ENCODE data around the gene SSX4B.

- no peak for TF ChIP-seq EP300 (IDR thresholded peaks at IDR 0.05; ENCODE audit: borderline replicate concordance)
- TF ChIP-seq TAF1 (IDR thresholded peaks at IDR 0.05; ENCODE audit: low read depth) = no peak
- TF ChIP-seq REST (IDR thresholded peaks at IDR 0.05; ENCODE audit: low read depth) = no peak
- no peak for TF ChIP-seq CEBPB (IDR thresholded peaks at IDR 0.05)
- TF ChIP-seq MAX (IDR thresholded peaks at IDR 0.05) = no peak
- no peak for TF ChIP-seq CREB1 (IDR thresholded peaks at IDR 0.05; ENCODE audit: low read depth)
- TF ChIP-seq RAD21 (IDR thresholded peaks at IDR 0.05; ENCODE audit: low read depth) = no peak
- no peak for TF ChIP-seq YY1 (IDR thresholded peaks at IDR 0.05; ENCODE audit: low read depth)
- no peak for TF ChIP-seq USF1 (IDR thresholded peaks at IDR 0.05)
These were observed 45.0 kb upstream of the SSX4B start for GRCh38 chrX:48456628-48457331.
